ENCODE data around the gene KIAA0825.

- TF ChIP-seq, protein P1, sequence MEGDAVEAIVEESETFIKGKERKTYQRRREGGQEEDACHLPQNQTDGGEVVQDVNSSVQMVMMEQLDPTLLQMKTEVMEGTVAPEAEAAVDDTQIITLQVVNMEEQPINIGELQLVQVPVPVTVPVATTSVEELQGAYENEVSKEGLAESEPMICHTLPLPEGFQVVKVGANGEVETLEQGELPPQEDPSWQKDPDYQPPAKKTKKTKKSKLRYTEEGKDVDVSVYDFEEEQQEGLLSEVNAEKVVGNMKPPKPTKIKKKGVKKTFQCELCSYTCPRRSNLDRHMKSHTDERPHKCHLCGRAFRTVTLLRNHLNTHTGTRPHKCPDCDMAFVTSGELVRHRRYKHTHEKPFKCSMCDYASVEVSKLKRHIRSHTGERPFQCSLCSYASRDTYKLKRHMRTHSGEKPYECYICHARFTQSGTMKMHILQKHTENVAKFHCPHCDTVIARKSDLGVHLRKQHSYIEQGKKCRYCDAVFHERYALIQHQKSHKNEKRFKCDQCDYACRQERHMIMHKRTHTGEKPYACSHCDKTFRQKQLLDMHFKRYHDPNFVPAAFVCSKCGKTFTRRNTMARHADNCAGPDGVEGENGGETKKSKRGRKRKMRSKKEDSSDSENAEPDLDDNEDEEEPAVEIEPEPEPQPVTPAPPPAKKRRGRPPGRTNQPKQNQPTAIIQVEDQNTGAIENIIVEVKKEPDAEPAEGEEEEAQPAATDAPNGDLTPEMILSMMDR (IDR thresholded peaks at IDR 0.05), result no peak
- no peak for TF ChIP-seq POLR2A (IDR thresholded peaks at IDR 0.05)
Measured at GRCh38 chr5:94498199-94498598, 120.2 kb downstream of the KIAA0825 start.

All from esophagus squamous epithelium (tissue), 4 donors.